Stomach (tissue), 9 donors: ENCODE results near the gene VPS41. TPM values are rescaled to one million over a fixed set of nuclear protein-coding genes. Genes with fewer than 3 reads are reported as not detected.

Experiments used
- DNase-seq, 2 donors: peaks; one replicate each; pipeline versions ENCODE4 v3.0.0 to v3.0.0-alpha.2; 2013 to 2019
- H3K27ac ChIP-seq, 5 donors: fragments of 200-600 bp in 4 of 5; sonication (generic) in 4 of 5; one replicate each; pipeline ENCODE4 v1.5.1; 2013 to 2019; ENCODE audit warnings: mild to moderate bottlenecking in 1 of 5, moderate library complexity in 1 of 5
- H3K27me3 ChIP-seq, 3 donors: fragments of 200-600 bp; sonication (generic); one replicate each; pipeline ENCODE4 v1.5.1; 2017 to 2019; ENCODE audit warnings: mixed run types in 1 of 3
- H3K36me3 ChIP-seq, 4 donors: fragments of 200-600 bp; sonication (generic); 1 replicate in 3 of 4; 2 replicates in 1 of 4; pipeline ENCODE4 v1.5.1; 2016 to 2019
- H3K4me1 ChIP-seq, 4 donors: fragments of 200-600 bp; sonication (generic); one replicate each; pipeline ENCODE4 v1.5.1; 2016 to 2019
- H3K4me3 ChIP-seq, 4 donors: fragments of 200-600 bp; sonication (generic) in 3 of 4; one replicate each; pipeline ENCODE4 v1.5.1; 2016 to 2019; ENCODE audit warnings: mild to moderate bottlenecking in 1 of 4
- H3K9me3 ChIP-seq, 4 donors: fragments of 200-600 bp; sonication (generic); one replicate each; pipeline ENCODE4 v1.5.1; 2016 to 2019
- EP300 ChIP-seq: sonication (generic); formaldehyde crosslinking; IDR thresholded peaks from one replicate; pipeline ENCODE4 v1.6.1; 2017; ENCODE audit warnings: antibody characterized with exemption
- POLR2A ChIP-seq, 4 donors: fragments of 450-650 bp; IDR thresholded peaks; one replicate each; pipeline ENCODE4 v1.6.1; 2016; ENCODE audit warnings: antibody characterized with exemption in 4 of 4, control low read depth in 2 of 4, mild to moderate bottlenecking in 1 of 4, moderate library complexity in 1 of 4
- POLR2AphosphoS5 ChIP-seq, 3 donors: sonication (generic); formaldehyde crosslinking; IDR thresholded peaks; one replicate each; pipeline ENCODE4 v1.6.1; 2016; ENCODE audit warnings: antibody characterized with exemption in 3 of 3
- WGBS, 5 donors: extraction: QIAGEN DNeasy Blood & Tissue Kit in 3 of 5; methylation state at CpG; one replicate each; pipeline versions ENCODE4 v1.1.5 to v1.1.7; 2013 to 2018; 5-methylcytosine and 5-hydroxymethylcytosine counted together
- intact Hi-C: fragments of 100-400 bp; cut with DNase I; formaldehyde crosslinking; loops from one replicate; pipeline ENCODE4 v1.15.1; 2023; ENCODE audit warnings: low total_unique reads
- polyA plus RNA-seq, 3 donors: library from polyadenylated mRNA; stranded (reverse); fragments of 200-250 nt; gene quantifications; one replicate each; pipeline ENCODE4 v1.2.3, GENCODE V29; 2013
- total RNA-seq, 5 donors: library from RNA; depleted of rRNA; stranded (reverse); fragments of >200 nt; gene quantifications; one replicate each; pipeline versions ENCODE4 v1.1.0 to v1.2.3, GENCODE V29; 2014 to 2016
- TF ChIP-seq, protein P1 (sequence below), 7 experiments: fragments of 450-650 bp in 4 of 7; fragments of 200-600 bp in 3 of 7; sonication (generic) in 3 of 7; IDR thresholded peaks; one replicate each; pipeline ENCODE4 v1.5.1; 2016 to 2019; ENCODE audit warnings: antibody characterized with exemption in 7 of 7, control low read depth in 2 of 7, mild to moderate bottlenecking in 1 of 7
- donor health status: healthy with polysubstance abuse.
- donor health status: Bipolar disorder and iron deficiency.
- donor health status: healthy.

The VPS41 gene
- total and polyA plus RNA-seq, 8 donors, result 8.2 to 122 (median 41.4) TPM

DNA sequence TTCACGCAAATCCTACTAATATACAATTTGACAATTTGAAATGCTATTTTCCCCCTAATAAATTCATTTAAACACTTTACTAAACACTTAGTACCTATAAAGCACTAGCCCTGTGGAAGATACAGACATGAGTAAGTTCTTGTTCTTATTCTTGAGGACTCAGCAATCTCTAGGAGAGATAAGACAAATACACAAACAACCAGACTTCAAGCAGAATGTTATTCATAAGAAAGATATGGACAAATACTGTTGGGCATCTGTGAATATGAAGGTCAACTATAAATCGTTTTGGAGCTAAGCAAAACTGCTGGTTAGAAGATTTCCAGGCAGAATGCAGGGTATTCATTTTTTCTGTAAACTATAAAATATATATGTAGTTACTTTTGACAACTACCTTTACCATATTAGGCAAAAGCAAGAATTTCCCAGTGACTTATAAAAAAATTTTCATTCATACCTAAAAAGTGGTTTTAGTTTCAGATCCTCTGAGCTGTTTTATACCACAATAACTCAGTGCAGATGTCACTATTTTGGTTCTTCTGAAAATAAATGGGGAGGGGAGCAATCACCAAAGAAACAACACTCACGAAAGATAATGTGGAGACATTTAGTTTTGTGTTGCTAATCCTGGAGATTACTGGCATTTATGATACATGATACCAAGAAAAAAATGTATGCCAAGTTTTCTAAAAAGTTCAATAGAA, 3.8 kb downstream of the VPS41 start:
- H3K27me3 ChIP-seq, result no peaks in the 10 kb centered on the region
- no peak overlapping the region for H3K4me3 ChIP-seq
- H3K9me3 ChIP-seq, result no peaks in the 10 kb centered on the region
- H3K36me3 ChIP-seq, result no peaks in the 10 kb centered on the region
- intact Hi-C loops, result no loop called here
- 63 to 73% (median 72%) methylated on average over 3 of the region's 3 CpGs for WGBS, 5 donors
- peaks cover 0 to 33% (median 20%) of the 10 kb centered on the region in 4 donors for H3K4me1 ChIP-seq
- TF ChIP-seq, protein P1, sequence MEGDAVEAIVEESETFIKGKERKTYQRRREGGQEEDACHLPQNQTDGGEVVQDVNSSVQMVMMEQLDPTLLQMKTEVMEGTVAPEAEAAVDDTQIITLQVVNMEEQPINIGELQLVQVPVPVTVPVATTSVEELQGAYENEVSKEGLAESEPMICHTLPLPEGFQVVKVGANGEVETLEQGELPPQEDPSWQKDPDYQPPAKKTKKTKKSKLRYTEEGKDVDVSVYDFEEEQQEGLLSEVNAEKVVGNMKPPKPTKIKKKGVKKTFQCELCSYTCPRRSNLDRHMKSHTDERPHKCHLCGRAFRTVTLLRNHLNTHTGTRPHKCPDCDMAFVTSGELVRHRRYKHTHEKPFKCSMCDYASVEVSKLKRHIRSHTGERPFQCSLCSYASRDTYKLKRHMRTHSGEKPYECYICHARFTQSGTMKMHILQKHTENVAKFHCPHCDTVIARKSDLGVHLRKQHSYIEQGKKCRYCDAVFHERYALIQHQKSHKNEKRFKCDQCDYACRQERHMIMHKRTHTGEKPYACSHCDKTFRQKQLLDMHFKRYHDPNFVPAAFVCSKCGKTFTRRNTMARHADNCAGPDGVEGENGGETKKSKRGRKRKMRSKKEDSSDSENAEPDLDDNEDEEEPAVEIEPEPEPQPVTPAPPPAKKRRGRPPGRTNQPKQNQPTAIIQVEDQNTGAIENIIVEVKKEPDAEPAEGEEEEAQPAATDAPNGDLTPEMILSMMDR (IDR thresholded peaks at IDR 0.05), result no peak
- no peak for TF ChIP-seq POLR2A (IDR thresholded peaks at IDR 0.05)
- no peak for TF ChIP-seq EP300
- no peak for TF ChIP-seq POLR2AphosphoS5 (IDR thresholded peaks at IDR 0.05)
- no peak overlapping the region for H3K27ac ChIP-seq
- no peak for DNase-seq

DNA sequence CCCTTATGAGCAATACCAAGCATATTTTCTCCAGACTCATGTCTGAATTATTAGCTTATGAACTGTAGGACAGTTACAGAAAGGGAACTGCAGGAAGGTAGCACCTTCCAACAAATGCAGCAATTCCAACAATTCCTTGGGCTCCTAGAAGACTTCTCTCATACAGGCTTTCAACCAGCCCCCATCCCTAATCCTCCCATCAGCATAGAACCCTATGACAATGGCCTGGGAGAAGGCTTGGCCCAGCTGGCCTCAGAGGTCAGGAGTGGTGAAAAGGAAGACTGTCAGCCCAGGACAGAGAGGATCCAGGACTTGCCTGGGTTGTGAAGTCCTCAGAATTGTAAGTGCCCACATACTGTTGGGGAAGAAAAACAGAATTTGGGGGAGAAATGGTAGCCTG, 5.9 kb downstream of the VPS41 start:
- Histone ChIP-seq H3K4me3 (no peak overlapping the region), H3K27ac (no peak overlapping the region), H3K9me3 (no peaks in the 10 kb centered on the region), H3K27me3 (no peaks in the 10 kb centered on the region), H3K4me1 (peaks cover 0 to 25% (median 13%) of the 10 kb centered on the region in 4 donors), H3K36me3 (peaks cover 0 to under 1% (median 0%) of the 10 kb centered on the region in 4 donors)
- TF ChIP-seq POLR2AphosphoS5 (IDR thresholded peaks at IDR 0.05) (no peak), POLR2A (IDR thresholded peaks at IDR 0.05) (no peak), EP300 (no peak)
- TF ChIP-seq, protein P1 (IDR thresholded peaks at IDR 0.05), result no peak
- no peak for DNase-seq
- intact Hi-C loops, result no loop called here

DNA sequence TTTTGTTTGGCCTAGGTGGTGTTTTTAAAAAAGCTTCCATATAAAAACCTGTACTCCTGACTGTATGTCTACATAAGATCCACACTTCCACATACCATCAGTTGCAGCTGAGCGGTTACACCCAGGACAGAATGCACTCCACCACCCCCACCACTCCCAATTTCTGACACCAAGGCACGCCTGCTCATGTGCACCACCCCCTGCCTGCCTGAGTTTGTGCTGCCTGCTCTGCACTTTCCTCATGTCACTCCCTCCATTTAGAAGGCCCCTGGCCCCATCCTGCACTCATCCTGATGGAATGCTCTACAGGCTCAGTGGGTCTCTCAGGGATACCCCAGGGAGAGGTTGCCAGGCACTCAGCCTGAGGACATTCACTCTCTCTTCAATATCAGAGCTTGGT, 6.5 kb downstream of the VPS41 start:
- 90 to 93% (median 91%) methylated on average over 2 of the region's 2 CpGs for WGBS, 5 donors

DNA sequence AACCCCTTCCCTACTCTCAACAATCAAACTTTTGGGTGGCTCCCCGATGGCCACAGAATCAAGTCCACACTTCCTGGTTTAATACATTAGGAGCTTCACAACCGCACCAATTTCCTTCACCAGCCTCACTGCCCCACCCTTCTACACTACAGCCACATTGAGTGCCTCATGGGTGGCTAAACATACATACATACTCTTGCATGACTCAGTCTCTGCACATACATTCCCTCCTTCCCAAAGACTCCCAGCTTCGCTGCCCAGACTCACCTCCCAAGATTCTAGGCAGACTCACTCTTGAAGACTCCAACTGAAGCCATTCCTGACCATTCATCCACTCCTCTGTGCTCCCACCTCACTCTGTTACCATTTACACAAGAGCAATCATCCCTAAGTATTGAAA, 15.9 kb downstream of the VPS41 start:
- TF ChIP-seq EP300, result no peak
- no peak for TF ChIP-seq POLR2AphosphoS5 (IDR thresholded peaks at IDR 0.05)
- TF ChIP-seq, protein P1 (IDR thresholded peaks at IDR 0.05), result no peak
- TF ChIP-seq POLR2A (IDR thresholded peaks at IDR 0.05), result no peak
- H3K27me3 ChIP-seq, result no peaks in the 10 kb centered on the region
- no peak overlapping the region for H3K4me3 ChIP-seq
- peaks cover 0 to 30% (median 21%) of the 10 kb centered on the region in 4 donors for H3K36me3 ChIP-seq
- WGBS, 5 donors, result 79 to 94% (median 90%) methylated on average over 3 of the region's 3 CpGs
- DNase-seq, result peak in 1 of 2 donors; percentile 28
- no peaks in the 10 kb centered on the region for H3K4me1 ChIP-seq
- H3K9me3 ChIP-seq, result peaks cover 0 to 6% (median 0%) of the 10 kb centered on the region in 4 donors
- intact Hi-C loops, result no loop called here
- H3K27ac ChIP-seq, result no peak overlapping the region

More for the DNA sequence above, 6.5 kb downstream of the VPS41 start:
- DNase-seq, result no peak
- H3K27ac ChIP-seq, result no peak overlapping the region
- H3K9me3 ChIP-seq, result no peaks in the 10 kb centered on the region
- H3K27me3 ChIP-seq, result no peaks in the 10 kb centered on the region
- intact Hi-C loops, result no loop called here
- H3K4me1 ChIP-seq, result peaks cover 0 to 19% (median 9%) of the 10 kb centered on the region in 4 donors
- no peak overlapping the region for H3K4me3 ChIP-seq
- no peak for TF ChIP-seq POLR2AphosphoS5 (IDR thresholded peaks at IDR 0.05)
- TF ChIP-seq, protein P1 (IDR thresholded peaks at IDR 0.05), result no peak
- no peak for TF ChIP-seq POLR2A (IDR thresholded peaks at IDR 0.05)
- no peak for TF ChIP-seq EP300
- peaks cover 0 to 7% (median 0%) of the 10 kb centered on the region in 4 donors for H3K36me3 ChIP-seq
